Activated CD4-positive, alpha-beta T cell treated with anti-CD3 and anti-CD28 coated beads, Interleukin-2, amount 50 U/mL, for 16 hours (primary cell): ENCODE measurements around the gene SEMA3B.
A peak's percentile ranks its signal among the peaks of the same experiment; 100 is the strongest.
"Not testable (repeated sequence)": the region's sequence is repeated elsewhere in the genome, so short reads cannot be mapped to it uniquely, and the experiment has no call there.

Experiments
- DNase-seq: peaks from one replicate; pipeline ENCODE4 v3.0.0-alpha.2; 2020

The SEMA3B gene

DNA sequence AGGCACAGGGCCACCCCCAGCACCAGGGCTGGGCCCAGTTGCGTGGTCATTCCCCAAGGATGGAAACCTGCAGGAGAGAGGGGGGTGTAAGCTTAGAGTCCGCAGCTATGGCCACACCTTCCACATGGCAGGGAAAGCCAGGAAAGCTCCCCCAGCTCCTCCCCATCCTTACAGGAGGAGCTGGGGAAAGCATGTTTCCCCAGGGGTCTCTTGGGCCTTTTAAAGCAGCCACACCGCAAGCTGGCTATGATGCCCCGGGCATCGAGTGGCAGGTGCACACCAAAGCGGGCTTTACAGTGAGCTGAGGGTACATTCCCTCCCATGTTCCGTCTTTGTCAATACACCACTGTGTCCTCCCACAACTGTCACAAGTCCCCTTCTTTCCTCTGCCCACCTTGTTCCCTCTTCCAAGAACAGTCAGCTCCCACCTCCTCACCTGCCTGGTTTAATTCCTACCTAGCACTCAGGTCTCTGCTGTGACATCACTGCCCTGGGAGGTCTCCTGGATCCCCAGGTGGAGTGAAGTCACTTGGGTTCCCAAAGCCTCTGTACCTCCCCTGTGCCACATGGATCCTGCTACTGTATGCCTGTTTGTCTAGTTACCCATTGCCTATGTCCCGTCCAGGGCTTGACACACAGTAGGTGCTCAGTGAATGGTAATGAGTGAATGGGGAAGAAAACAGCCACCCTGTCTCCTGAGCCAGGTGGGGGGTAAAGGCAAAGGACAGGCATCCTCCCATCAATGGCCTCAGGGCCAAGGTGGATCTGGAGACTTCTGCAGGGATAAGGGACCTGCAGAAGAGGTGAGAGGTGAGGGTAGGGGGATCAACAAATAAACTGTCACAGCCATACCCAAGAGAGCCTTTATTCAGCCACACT, 26.8 kb downstream of the SEMA3B start:
- DNase-seq = no peak

DNA sequence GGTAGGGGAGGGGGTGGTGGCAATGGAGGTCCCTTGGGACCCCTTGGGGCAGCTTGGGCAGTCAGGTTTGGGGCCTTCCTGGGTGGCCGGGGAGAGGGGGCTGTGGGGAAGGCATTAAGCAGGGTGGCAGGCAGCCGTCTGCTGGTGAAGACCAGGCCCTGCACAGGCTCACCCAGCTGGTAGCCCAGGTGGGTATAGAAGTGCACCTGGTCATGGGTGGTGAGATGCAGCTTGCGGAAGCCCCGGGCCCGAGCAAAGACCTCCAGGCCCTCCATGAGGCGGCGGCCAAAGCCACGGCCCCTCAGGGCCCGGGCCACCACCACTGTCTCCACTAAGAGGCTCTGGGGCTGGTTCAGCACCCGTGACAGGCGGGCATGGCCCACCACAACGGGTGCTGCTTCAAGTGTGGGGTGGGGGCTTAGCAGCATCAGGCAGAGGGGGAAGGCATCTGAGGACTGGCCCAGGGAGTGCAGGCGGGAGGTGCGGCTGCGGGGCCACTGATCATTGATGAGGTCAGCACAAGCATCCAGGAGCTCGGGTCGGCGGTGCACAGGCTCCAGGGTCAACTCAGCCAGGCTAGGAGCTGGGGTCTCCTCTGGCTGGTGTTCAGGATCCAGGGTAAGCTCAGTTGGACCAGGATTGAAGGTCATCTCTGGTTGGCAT, 27.9 kb downstream of the SEMA3B start:
- DNase-seq = no peak

DNA sequence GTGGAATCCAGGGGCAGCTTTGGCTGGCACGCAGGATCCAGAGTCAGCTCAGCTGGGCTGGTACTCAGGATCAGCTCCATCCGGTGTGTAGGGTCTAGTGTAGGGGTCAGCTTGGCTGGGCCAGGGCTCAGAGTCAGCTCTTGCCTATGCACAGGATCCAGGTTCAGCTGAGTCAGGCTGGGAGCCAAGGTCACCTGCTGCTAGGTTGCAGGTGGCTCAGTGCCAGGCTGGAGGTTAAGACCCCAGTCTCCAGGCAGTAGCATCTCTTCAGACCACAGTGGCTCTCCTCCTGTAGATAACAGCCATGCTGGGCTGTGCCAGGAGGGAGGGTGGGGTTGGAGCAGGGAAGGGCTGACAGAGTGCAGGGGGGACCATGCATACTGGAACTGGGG, 28.4 kb downstream of the SEMA3B start:
- DNase-seq = no peak

DNA sequence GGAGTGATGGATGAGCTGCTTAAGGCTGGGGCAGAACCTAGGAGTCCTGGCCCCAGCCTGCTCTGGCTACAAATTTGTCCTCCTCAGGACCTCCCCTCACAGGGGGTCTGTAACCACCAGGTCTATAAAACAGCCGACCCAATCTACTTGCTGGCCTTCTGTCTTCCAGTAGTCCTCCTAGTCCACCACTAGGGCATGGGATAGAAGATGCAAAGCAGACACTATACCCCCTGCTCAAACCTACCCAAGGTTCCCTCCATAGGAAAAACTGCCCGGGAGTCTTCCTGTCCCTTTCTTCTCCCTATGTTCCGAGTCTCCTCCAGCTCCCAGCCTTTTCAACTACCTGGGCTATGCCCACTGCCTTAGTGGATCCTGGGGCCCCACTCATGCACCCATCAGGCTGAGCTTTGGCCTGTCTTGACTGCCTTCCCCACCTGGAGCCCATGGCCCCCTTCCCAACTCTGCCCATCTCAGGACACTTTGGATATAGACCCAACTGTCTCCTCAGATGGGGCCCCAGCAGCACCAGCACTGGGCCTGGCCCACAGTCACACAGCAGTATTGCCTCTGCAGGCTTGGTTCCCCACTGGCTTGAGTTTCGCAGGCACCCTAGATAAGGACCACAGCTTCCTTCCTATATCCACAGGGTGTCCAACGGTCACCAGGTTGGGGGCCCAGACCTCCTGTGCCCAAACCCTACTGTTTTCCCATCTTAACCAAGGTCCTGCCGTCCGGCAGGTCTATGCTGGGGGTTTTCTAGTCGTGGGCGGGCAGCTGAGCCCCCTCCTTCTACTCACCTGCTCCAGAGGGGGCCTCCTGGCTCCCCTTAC, 29.2 kb downstream of the SEMA3B start:
- no peak for DNase-seq

DNA sequence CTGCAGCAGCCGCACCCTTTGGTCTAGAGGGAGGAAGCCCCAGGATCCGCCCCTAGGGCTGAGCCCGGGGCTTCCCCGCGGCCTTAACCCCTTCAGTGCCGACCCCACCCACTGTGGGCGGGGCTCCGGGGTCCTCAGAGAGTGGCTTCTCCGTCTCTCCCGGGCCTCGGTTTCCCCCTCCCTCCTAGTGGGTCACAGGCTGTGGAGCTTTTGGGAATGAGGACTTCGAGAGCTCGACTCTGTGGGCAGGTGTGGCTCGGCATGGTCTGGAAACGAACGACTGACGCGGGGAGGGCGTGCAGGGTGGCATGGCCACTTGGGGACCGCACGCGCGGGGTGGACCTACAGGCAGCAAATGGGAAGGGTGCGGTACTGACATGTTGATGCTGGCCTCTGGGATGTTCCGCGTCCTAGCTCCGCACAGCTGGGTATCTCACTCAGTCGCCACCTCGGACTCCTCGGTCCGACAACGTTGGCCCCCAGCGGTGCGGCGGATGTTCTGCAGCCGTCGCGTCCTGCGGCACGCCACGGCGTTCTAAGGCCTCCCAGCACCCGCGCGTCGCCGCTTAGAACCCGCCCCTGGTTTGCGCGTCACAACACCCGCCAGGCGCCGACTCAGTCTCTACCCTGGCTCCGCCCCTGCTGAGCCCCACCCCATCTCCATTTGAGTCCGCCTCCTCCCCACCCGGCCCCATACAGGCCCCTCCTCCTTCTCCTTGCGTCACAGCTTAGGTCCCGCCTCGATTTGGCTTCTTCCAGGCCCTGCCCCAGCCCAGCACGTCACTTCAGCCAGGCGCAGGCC, 30.1 kb downstream of the SEMA3B start, which contains the start of the genes HYAL3 and NAA80:
TSS of gene HYAL3 (minus strand) at position 570 of the 802 bp plus-strand sequence. CDS start 3,803 bp downstream, outside the sequence.
TSS of gene NAA80 (minus strand) at position 570 of the 802 bp plus-strand sequence. CDS start 1,942 bp downstream, outside the sequence.
- peak; percentile 100 for DNase-seq

DNA sequence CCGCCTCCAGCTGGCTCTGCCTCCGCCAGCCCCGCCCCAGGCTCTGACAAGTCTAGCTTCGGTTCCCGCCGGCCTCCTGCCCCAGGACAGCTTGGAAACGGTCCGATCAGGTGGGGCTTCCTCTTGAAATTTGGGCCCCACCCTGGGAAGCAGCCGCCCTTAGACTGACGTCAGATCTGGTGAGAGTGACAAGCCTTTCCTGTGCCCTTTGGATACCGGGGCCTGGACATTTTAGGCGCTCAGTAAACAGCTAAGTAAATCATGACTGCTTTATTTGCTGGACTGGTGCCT, 30.6 kb downstream of the SEMA3B start:
- DNase-seq = no peak

DNA sequence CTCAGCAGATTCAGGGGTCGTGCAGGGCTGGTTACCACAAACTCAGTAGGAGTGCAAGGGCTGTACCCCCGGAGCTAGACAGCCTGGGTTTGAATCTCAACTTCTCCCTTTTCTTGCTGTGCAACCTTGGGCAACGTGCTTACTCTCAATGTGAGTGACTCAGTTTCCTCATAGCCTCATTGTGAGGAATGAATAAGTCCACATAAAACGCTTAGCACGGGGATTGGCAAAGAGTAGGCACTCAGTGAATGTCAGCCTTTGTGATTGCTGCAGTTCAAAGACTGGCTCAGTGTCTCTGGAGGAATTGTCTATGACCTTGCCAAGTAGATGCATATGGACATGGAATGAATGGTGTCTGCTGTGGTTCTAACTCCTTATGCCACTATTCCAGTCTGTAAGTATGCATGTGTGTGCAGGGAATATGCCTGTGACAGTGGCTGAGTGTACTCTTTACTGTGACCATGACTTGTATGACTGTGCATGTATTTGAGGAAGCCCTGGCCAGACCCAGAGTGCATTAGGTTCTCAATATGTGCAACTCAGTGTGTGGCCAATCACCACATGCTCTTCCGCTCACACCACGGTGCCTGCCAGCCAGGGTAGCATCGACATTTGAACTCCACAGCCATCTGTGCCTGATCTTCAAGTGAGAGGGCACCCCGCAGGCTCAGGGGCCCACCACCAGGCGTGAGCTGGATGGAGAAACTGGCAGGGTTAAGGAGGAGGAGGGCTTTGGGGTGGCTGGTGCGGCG, 31.2 kb downstream of the SEMA3B start:
- peak; percentile 37 for DNase-seq

DNA sequence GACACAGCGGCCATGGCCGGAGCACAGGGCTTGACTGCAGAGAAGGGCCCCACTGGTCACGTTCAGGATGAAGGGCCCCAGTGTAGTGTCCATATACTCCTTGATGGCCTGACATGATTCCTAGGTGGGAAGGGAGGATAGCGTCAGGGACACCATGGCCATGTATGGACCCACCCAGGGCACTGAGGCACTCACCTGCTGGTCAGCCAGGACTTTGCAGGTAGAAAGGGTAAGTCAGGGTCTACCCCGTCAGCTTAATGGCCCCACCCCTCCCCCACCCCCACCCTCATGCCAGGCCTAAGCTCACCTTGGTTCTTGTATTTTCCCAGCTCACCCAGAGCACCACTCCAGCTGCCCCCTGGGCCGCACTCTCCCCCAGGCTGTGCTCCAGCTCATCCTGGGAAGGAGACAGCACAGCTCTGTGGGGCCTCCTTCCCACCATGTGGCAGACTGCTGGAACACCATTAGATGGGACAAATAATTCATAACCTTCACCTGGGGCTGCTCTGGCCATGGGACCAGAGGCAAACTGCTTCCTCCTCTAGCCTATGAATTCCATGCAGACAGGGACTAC, 31.8 kb downstream of the SEMA3B start:
- no peak for DNase-seq

DNA sequence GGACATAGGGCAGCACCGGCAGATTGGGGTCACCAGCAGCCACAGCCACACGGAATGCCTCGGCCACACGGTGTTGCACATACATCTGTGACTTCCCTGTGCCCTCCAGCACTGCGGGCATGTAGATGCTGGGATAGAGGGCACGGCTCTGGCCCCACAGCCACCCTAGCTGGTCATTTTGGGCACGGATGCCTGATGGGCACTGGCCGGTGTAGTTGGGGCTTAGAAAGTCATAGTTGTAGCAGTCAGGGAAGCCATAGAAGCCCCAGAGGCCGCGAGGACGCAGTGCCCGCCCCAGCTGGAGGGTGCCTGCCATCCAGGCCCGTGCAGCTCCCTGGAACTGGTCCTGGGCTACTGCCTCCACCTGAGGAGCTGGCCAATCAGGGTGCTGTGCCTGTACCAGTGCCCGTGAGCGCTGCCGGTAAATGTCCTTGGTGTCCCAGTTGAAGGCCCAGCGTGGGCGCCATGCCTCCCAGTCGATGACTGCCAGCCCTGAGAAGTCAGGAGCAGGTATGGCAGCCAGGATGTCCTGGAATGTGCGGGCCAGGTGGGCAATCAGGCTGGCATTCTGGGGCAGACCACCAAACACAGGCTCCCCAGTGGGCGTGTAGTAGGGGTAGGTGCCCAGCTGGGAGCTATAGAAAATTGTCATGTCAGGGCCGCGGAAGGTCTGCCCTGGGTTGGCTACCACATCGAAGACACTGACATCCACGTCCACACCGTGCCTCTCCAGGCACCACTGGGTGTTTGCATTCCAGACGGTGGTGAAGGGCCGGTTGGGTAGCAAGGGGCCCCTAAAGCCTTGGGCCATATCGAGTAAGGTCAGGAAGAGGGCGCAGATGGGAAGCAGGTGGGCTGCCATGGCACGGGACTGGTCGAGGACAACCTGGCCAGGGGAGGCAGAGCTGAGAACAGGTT, 33.4 kb downstream of the SEMA3B start:
- no peak for DNase-seq

DNA sequence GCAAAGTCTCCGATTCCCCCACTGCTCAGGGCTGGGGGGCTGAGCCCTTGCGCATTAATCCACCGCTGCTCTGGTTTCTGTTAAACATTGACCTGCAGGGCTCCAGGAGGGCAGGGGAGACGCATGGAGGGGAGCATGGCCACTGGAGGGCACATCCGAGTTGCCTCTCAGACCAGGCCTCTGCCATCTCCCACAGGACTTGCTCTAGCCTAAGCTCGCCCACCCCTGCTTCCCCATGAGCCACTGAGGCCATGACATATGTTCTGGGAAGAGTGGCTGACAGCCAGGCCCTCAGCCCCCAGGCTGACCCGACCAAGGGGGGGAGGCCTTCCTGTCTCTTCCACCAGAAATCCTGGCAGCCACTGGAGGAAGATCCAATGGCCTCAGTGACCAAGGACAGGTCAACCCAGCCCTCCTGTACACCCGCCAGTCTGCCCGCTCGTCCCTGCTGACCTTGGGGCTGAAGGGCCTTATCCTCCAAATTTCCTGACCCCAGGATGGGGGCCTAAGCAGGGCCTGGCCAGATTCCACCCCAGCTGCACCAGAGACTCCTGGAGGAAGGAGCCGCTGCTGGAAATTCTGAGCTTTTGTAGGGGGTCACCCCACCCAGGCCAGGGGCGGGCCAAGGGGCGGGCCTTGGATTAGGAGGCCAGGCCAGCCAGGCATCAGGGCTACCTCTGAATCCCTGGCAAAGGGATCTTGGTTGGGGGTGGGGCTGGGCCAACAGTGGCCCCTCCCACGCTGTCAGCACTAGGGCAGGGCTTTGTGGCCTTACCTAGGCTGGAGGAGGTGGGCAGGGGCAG, 34.3 kb downstream of the SEMA3B start, which contains the start of gene HYAL1:
TSS of gene HYAL1 (minus strand) at position 562 of the 803 bp plus-strand sequence. CDS start 618 bp downstream, outside the sequence.
- DNase-seq = no peak

DNA sequence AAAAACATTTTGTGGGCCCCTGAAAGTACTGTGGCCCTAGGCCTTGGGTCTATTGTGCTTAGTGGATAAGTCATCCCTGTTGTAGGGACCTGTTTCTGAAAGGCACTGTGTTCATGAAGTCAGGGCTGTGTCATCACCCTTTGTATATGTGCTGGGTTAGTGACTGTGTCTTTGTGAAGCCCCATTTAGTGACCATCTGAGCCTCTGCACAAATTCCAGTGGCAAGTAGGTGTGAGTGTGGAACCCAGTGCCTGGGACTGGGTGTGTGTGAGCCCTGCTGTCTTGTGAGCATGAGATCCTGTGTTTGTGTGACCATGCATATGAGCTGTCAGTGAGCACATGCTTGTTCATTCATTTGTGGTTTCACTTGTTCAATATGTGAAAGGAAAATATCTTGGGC, 35.7 kb downstream of the SEMA3B start:
- no peak for DNase-seq

DNA sequence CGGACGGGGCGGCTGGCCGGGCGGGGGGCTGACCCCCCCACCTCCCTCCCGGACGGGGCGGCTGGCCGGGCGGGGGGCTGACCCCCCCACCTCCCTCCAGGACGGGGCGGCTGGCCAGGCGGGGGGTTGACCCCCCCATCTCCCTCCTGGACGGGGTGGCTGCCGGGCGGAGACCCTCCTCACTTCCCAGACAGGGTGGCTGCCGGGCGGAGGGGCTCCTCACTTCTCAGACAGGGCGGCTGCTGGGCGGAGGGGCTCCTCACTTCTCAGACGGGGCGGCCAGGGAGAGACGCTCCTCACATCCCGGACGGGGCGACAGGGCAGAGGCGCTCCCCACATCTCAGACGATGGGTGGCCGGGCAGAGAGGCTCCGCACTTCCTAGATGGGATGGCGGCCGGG, 43.1 kb downstream of the SEMA3B start:
- not testable (repeated sequence) for DNase-seq

DNA sequence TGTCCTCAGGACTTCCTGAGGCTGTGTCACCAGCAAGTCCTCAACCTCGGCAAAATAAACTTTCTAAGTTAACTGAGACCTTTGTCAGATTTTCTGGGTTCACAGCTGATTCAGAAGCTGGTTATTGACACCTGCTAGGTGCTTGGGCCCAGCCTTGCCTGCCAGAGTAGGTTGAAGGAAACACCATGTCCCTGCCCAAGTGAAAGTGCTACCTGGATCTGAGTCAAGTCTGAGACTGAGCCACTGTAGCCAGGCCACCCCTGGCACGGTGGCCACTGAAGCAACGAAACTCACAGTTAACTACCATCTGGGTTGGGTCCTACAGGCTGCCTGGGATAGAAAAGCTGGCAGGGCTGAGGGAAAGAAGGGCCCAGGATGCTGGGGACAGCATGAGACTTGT, 45.4 kb downstream of the SEMA3B start:
- DNase-seq = no peak

DNA sequence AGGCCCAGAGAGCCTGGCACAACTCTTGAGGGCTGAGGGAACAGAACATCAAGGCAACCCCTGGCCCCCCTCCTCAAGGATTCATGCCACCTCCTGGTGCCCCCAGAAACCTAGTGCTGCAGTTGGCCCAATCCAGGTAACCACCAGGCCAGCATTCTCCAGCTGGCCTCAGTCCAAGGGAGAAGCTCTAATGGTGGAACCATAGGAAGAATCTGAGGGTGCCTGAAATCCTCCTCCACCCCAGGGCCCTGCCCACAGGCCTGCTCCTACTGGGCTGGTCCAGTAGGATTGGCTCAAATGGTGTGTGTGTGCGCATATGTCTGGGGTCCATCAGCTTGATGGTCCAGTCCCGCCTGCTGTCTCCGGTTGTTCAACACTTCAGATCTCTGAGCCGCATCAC, 45.9 kb downstream of the SEMA3B start:
- no peak for DNase-seq

DNA sequence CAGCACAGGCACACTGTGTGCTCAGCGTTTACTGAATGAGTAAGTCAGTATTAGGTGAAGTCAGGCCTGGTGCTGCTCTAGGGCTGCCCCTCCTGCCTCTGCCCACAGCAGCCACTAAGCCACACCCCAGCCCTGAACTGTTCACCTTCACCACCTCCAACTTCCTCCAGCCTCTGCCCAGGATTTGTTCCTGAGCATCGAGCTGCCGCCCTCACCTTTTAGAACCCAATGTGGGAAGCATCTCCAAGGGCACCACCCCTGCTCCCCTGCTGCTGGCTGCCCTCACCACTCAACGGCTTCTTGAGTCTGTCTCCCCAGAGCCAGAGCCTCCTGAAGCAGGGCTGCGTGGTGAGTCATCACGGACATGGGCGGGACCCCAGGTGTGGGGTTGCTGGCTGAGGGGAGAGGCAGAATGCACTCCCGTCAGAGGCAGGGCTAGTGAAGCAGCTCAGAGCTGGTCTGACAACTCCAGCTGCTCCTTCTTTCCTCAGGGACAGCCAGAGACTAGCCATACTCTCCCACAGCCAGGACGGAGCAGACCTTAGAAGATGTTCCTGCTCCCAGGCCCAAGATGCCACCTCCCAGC, 47.8 kb downstream of the SEMA3B start:
- DNase-seq = peak; percentile 66

DNA sequence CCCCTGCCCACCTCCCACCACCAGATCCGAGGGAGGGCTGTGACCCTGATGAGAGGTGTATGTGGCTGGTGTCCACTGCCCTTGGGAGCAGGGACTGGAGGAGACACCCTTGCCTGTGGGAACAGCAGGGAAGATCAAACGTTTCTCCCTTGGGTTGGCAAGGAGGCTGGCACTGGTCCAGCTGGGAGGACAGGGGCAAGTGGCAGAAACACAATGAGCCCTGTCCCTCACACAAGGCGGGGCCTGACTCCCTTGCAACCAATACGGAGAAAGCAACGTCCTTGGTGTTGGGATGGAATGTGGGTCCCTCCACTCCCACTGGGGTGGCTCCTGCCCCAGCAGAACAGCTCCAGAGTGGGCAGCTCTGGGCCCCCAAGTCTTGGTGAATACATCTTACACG, 48.4 kb downstream of the SEMA3B start:
- no peak for DNase-seq

DNA sequence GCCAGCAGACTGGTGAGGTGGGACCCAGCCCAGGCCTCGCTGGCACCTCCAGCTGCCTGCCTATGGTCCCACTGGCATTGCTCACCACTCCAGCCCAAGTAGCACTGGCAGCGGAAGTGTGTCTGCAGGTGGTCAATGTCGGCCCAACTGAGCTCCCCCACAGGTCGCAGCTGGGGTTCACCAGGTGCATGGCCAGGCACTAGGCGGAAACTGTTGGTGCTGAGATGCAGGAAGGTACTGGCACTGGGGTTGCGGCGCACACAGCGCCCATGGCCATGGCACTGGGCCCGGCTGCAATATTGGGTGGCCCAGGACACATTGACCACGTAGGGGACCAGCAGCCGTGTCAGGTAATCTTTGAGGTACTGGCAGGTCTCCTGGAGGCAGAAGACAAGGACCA, 49.2 kb downstream of the SEMA3B start:
- no peak for DNase-seq

DNA sequence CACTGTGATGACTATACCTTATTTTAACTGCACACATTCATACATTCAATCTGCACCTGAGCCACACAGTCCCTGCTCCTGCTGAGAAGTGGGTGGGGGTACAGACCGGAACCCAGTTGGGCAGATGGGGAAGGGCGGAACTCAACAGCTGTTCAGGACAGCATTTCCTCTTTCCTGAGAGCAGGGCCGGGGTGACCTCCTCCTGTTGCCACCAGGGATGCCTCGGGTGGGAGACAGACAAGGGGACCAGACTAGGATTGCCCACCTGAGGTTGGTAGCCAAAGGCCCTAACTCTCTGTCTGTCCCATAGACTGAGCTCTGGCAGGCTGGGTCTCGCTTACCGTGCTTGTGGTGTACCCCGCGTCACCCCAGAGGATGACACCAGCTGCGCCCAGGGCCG, 49.7 kb downstream of the SEMA3B start:
- no peak for DNase-seq
